Activated B cell treated with CpG ODN at 0.5 μM for 24 hours (primary cell): ENCODE results near the gene SPOP. TPM values are rescaled to one million over a fixed set of nuclear protein-coding genes. Genes with fewer than 3 reads are reported as not detected.

Source experiments
- ATAC-seq: fragments of 200-7000 bp; cut with Tn5 transposase; one replicate; pipeline ENCODE4 v1.10.0; 2021; ENCODE audit warnings: low read depth, mild to moderate bottlenecking, moderate library complexity
- CTCF ChIA-PET: fragments of 350-600 bp; sonication (Branson Sonifier 250); formaldehyde crosslinking; loops from one replicate; lab custom pipeline; 2021; ENCODE audit warnings: antibody characterized with exemption; lab: Charles Lee
- POLR2A ChIA-PET: fragments of 350-600 bp; sonication (Branson Sonifier 250); formaldehyde crosslinking; loops from one replicate; lab custom pipeline; 2021; ENCODE audit warnings: antibody characterized with exemption; lab: Charles Lee
- DNase-seq: peaks from one replicate; pipeline ENCODE4 v3.0.0; 2022
- H3K27ac Mint-ChIP-seq: one replicate; pipeline ENCODE4 v1.8.0; 2020; ENCODE audit warnings: mixed read lengths
- H3K27me3 Mint-ChIP-seq: one replicate; pipeline ENCODE4 v1.8.0; 2021; ENCODE audit warnings: mixed read lengths
- H3K36me3 Mint-ChIP-seq: one replicate; pipeline ENCODE4 v1.8.0; 2021; ENCODE audit warnings: low read depth, mixed read lengths
- H3K4me1 Mint-ChIP-seq: one replicate; pipeline ENCODE4 v1.8.0; 2021; ENCODE audit warnings: mixed read lengths
- H3K4me3 Mint-ChIP-seq: one replicate; pipeline ENCODE4 v1.8.0; 2020; ENCODE audit warnings: mild to moderate bottlenecking, mixed read lengths
- H3K9me3 Mint-ChIP-seq: one replicate; pipeline ENCODE4 v1.8.0; 2020; ENCODE audit warnings: mixed read lengths
- CTCF ChIP-seq: fragments of 200-600 bp; IDR thresholded peaks from one replicate; pipeline ENCODE4 v1.8.0; 2022; ENCODE audit warnings: antibody characterized with exemption, mild to moderate bottlenecking
- intact Hi-C: fragments of 100-400 bp; cut with micrococcal nuclease; formaldehyde crosslinking; loops from one replicate; pipeline ENCODE4 v1.15.1; 2024
- total RNA-seq: library from RNA; stranded (reverse); gene quantifications from 2 replicates; pipeline ENCODE4 v1.2.3, GENCODE V29; 2022

The SPOP gene
- total RNA-seq, 1 donor from 2014 or later: 65.8 TPM

DNA sequence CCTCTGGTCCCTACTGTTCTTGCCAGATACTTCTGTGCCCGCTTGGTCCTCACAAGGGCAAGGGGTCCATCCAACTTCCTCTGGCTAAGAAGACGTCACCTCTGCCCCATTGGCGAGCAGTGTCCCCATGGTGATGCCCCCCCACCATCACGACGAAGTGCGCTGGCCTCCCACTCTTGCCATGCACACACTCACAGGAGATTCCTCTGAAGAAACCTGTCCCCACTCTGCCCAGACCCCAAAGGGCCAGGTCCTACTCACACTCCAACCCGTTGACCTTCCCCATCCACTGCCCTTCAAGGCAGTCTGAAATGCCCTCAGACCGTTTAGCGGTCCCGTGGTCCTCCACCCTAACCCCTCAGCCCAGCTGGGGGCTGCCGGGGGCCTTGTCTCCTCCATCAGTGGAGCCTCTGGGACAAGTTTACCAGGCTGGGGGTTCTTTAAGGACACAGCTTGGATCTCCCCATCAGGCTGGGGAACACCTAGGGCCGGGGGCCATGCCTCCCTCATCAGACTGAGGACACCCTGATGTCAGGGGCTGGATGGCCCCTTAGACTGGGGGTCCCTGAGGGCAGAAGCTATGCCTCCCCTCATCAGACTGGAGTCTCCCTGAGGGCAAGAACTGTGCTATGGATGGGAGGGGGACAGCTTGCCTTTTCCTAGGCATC, 95.7 kb downstream of the SPOP start:
- Mint-ChIP-seq H3K27ac (no peak overlapping the region), H3K27me3 (peaks cover 7% of the 10 kb centered on the region), H3K9me3 (no peaks in the 10 kb centered on the region), H3K4me3 (no peak overlapping the region), H3K4me1 (peaks cover 3% of the 10 kb centered on the region), H3K36me3 (no peaks in the 10 kb centered on the region)
- CTCF ChIA-PET: no interaction called here
- intact Hi-C loops: no loop called here
- POLR2A ChIA-PET: no interaction called here
- ATAC-seq (no peak), DNase-seq (no peak)
- TF ChIP-seq CTCF: no peak

DNA sequence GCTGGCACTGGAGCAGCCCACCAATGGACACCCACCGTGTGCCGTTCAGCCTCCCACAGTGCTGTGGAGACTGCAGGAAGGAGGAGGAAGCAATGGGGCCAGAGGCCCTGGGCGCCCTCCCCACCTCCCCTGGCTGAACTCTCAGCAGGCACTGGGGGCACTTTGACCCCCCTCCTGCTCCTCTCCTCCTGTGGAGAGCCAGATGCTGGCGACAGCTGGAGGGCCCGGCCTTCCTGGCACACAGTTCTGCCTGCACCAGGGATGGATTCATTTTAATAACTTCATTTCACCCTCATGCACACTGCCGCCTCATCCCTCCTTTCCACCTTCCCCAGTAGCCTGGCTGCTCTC, 96.3 kb downstream of the SPOP start:
- H3K4me1 Mint-ChIP-seq: peaks cover 6% of the 10 kb centered on the region
- ChIA-PET POLR2A (no interaction called here), CTCF (no interaction called here)
- intact Hi-C loops: no loop called here
- no peaks in the 10 kb centered on the region for H3K9me3 Mint-ChIP-seq
- TF ChIP-seq CTCF: no peak
- H3K36me3 Mint-ChIP-seq: no peaks in the 10 kb centered on the region
- ATAC-seq: no peak
- DNase-seq: no peak
- H3K4me3 Mint-ChIP-seq: no peak overlapping the region
- peaks cover 10% of the 10 kb centered on the region for H3K27me3 Mint-ChIP-seq
- H3K27ac Mint-ChIP-seq: no peak overlapping the region

DNA sequence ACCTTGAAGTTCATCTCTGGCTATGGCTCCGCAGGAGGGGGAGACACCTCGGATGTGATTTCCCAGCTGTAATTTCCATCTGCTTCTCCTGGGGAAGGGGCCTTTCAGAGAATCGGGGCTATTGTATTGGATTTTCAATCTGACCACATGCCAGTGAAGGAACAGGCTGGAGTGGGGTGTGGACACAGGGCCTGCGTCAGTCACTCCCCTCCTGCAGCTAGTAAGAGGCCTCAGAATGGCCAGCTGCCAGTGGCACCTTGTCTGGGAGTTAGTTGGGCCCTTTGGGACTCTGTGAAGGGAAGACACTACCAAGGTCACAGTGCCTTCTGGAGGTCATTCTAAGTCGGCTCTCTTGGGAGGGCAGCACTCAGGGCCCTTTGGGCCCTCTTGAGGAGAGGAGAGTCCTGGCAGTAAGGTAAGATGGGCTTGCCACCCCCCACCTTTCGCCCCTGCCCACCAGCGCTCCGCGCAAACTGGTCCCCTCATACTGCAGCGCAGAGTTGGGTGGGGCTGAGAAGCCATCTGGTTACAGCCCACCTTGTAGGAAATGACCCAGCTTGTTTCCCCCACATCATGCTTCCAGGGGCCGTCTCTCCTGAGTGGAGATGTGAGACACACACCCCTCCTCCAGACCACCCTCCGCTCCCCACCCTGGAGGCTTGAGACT, 96.8 kb downstream of the SPOP start:
- Mint-ChIP-seq H3K27ac (no peak overlapping the region), H3K4me1 (peaks cover 9% of the 10 kb centered on the region), H3K4me3 (no peak overlapping the region), H3K27me3 (peaks cover 11% of the 10 kb centered on the region), H3K9me3 (no peaks in the 10 kb centered on the region), H3K36me3 (no peaks in the 10 kb centered on the region)
- ChIA-PET CTCF (no interaction called here), POLR2A (no interaction called here)
- ATAC-seq (no peak), DNase-seq (no peak)
- TF ChIP-seq CTCF: no peak
- intact Hi-C loops: no loop called here

DNA sequence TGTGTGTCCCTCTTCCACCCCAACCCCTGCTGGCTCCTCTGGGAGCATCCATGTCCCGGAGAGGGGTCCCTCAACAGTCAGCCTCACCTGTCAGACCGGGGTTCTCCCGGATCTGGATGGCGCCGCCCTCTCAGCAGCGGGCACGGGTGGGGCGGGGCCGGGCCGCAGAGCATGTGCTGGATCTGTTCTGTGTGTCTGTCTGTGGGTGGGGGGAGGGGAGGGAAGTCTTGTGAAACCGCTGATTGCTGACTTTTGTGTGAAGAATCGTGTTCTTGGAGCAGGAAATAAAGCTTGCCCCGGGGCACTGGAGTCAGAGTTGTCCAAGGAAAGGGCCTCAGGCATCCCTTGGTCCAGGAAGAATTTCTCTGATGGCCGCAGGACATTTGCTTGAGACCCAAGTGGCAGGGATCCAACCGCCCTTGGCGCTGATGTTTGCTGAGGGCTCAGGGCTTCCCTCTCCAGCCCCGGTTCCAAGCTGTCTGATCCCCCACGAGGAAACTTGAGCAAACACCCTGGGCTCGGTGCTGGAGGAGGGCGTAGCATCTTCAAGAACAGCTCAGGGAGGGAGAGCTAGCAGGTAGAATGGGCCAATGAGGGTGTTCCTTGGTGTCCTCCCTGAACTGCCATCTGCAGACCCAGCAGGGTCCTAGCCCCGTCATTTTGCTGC, 97.7 kb downstream of the SPOP start:
- CTCF ChIA-PET: interaction anchor here (1.0 kb wide), 1 partner anchor 115 kb away, joined by 3 read pairs; no protein-coding TSS in a partner anchor
- no peaks in the 10 kb centered on the region for H3K9me3 Mint-ChIP-seq
- TF ChIP-seq CTCF: no peak
- peaks cover 11% of the 10 kb centered on the region for H3K4me1 Mint-ChIP-seq
- no peak overlapping the region for H3K4me3 Mint-ChIP-seq
- no peak for DNase-seq
- POLR2A ChIA-PET: no interaction called here
- H3K36me3 Mint-ChIP-seq: no peaks in the 10 kb centered on the region
- no peak for ATAC-seq
- intact Hi-C loops: no loop called here
- no peak overlapping the region for H3K27ac Mint-ChIP-seq
- H3K27me3 Mint-ChIP-seq: peaks cover 14% of the 10 kb centered on the region

DNA sequence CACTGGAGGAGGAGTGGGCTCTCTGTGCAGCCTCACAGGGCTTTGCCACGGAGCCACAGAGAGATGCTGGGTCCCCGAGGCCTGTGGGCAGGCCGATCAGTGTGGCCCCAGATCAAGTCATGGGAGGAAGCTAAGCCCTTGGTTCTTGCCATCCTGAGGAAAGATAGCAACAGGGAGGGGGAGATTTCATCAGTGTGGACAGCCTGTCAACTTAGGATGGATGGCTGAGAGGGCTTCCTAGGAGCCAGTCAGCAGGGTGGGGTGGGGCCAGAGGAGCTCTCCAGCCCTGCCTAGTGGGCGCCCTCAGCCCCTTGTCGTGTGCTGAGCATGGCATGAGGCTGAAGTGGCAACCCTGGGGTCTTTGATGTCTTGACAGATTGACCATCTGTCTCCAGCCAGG, 98.4 kb downstream of the SPOP start:
- CTCF ChIA-PET: interaction anchor here (1.0 kb wide), 1 partner anchor 116 kb away, joined by 3 read pairs; no protein-coding TSS in a partner anchor
- no peak overlapping the region for H3K27ac Mint-ChIP-seq
- no peak for ATAC-seq
- no peaks in the 10 kb centered on the region for H3K9me3 Mint-ChIP-seq
- POLR2A ChIA-PET: no interaction called here
- no peak for TF ChIP-seq CTCF
- H3K36me3 Mint-ChIP-seq: no peaks in the 10 kb centered on the region
- no peak overlapping the region for H3K4me3 Mint-ChIP-seq
- H3K27me3 Mint-ChIP-seq: peaks cover 17% of the 10 kb centered on the region
- DNase-seq: no peak
- peaks cover 11% of the 10 kb centered on the region for H3K4me1 Mint-ChIP-seq
- intact Hi-C loops: no loop called here
